ENCODE data around the gene TMEM92. TPM values are rescaled to one million over a fixed set of nuclear protein-coding genes. Genes with fewer than 3 reads are reported as not detected.

The TMEM92 gene
- total RNA-seq, 1 experiment from 2014 or later, result 6.6 TPM

DNA sequence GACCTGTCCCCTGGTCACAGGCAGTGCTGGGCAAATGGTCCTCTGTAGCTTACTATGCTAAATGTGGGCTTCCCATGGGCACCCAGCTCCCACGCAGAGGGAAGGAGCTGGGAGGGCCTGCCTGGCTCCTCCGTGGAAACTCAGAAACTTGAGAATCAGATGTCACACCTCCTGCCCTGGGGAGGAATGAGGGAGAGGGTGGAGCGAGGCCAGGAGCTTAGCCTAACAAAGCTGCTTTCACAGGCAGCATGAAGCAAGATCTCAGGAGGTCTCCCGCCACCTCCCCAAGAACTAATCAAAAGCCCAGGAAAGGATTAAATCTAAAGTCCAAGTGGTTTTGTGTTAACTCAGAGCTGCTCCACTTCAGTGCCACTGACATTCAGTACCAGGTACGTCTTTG, 38.0 kb downstream of the TMEM92 start:
- H3K9me3 ChIP-seq (ENCODE audit: control insufficient read depth in 1 of 2, insufficient read depth in 1 of 2, low read depth in 1 of 2, low read length in 2 of 2), result no peaks in the 10 kb centered on the region
- no peaks in the 10 kb centered on the region for H4K20me1 ChIP-seq (ENCODE audit: insufficient read depth)
- H3K36me3 ChIP-seq (ENCODE audit: control insufficient read depth in 1 of 2, insufficient read depth in 2 of 2, low read length in 2 of 2), result no peaks in the 10 kb centered on the region
- H3K9ac ChIP-seq (ENCODE audit: low read length), result no peak overlapping the region
- ChIA-PET CTCF (no interaction called here), RAD21 (ENCODE audit: low non-redundant PET in 1 of 2, low total read pairs in 2 of 2, uncharacterized antibody in 2 of 2, unreplicated experiment in 2 of 2) (no interaction called here), POLR2A (no interaction called here)
- no peaks in the 10 kb centered on the region; the same call in 1 of the 2 replicates for H3K27me3 ChIP-seq (ENCODE audit: insufficient read depth, low read length)
- intact Hi-C loops (cut with micrococcal nuclease), result no loop called here
- TF ChIP-seq SRF (IDR thresholded peaks at IDR 0.05; ENCODE audit: low read depth), result no peak
- no peak for TF ChIP-seq YY1 (IDR thresholded peaks at IDR 0.05; ENCODE audit: extremely low read depth, insufficient replicate concordance, low read depth, low read length)
- TF ChIP-seq SP1 (IDR thresholded peaks at IDR 0.05; ENCODE audit: low read depth), result no peak
- TF ChIP-seq EGR1 (IDR thresholded peaks at IDR 0.05; ENCODE audit: low read depth), result no peak
- TF ChIP-seq EZH2phosphoT487 (IDR thresholded peaks at IDR 0.05; ENCODE audit: borderline replicate concordance), result no peak
- TF ChIP-seq EZH2 (IDR thresholded peaks at IDR 0.05), result no peak
- no peak for TF ChIP-seq POLR2AphosphoS5 (IDR thresholded peaks at IDR 0.05; ENCODE audit: low read depth, low read length)
- no peak for TF ChIP-seq JUND (IDR thresholded peaks at IDR 0.05)
- TF ChIP-seq CEBPB (IDR thresholded peaks at IDR 0.05; ENCODE audit: low read depth), result no peak
- TF ChIP-seq FOSL1 (IDR thresholded peaks at IDR 0.05; ENCODE audit: low read depth), result no peak
- TF ChIP-seq, protein P1, sequence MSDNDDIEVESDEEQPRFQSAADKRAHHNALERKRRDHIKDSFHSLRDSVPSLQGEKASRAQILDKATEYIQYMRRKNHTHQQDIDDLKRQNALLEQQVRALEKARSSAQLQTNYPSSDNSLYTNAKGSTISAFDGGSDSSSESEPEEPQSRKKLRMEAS (IDR thresholded peaks at IDR 0.05), result no peak
- no peak for TF ChIP-seq RAD21 (IDR thresholded peaks at IDR 0.05; ENCODE audit: low read depth)
- no peak for TF ChIP-seq ZNF274 (IDR thresholded peaks at IDR 0.05; ENCODE audit: low read depth, low read length)
- no peak for TF ChIP-seq TCF7L2 (IDR thresholded peaks at IDR 0.05; ENCODE audit: borderline replicate concordance, extremely low read depth, insufficient read depth, insufficient read length)
- TF ChIP-seq, protein P2, sequence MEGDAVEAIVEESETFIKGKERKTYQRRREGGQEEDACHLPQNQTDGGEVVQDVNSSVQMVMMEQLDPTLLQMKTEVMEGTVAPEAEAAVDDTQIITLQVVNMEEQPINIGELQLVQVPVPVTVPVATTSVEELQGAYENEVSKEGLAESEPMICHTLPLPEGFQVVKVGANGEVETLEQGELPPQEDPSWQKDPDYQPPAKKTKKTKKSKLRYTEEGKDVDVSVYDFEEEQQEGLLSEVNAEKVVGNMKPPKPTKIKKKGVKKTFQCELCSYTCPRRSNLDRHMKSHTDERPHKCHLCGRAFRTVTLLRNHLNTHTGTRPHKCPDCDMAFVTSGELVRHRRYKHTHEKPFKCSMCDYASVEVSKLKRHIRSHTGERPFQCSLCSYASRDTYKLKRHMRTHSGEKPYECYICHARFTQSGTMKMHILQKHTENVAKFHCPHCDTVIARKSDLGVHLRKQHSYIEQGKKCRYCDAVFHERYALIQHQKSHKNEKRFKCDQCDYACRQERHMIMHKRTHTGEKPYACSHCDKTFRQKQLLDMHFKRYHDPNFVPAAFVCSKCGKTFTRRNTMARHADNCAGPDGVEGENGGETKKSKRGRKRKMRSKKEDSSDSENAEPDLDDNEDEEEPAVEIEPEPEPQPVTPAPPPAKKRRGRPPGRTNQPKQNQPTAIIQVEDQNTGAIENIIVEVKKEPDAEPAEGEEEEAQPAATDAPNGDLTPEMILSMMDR (IDR thresholded peaks at IDR 0.05 in 2 of 3, conservative IDR thresholded peaks at IDR 0.05 in 1 of 3; ENCODE audit: borderline replicate concordance in 1 of 3, insufficient read depth in 1 of 3, low read depth in 2 of 3, low read length in 2 of 3), result no peak
- TF ChIP-seq ZFX (IDR thresholded peaks at IDR 0.05), result no peak
- TF ChIP-seq, protein P3, sequence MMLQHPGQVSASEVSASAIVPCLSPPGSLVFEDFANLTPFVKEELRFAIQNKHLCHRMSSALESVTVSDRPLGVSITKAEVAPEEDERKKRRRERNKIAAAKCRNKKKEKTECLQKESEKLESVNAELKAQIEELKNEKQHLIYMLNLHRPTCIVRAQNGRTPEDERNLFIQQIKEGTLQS (IDR thresholded peaks at IDR 0.05), result no peak
- no peak for TF ChIP-seq CBX3 (IDR thresholded peaks at IDR 0.05; ENCODE audit: low read depth)
- TF ChIP-seq ELF1 (IDR thresholded peaks at IDR 0.05; ENCODE audit: borderline replicate concordance, low read depth), result no peak
- TF ChIP-seq, protein P4, sequence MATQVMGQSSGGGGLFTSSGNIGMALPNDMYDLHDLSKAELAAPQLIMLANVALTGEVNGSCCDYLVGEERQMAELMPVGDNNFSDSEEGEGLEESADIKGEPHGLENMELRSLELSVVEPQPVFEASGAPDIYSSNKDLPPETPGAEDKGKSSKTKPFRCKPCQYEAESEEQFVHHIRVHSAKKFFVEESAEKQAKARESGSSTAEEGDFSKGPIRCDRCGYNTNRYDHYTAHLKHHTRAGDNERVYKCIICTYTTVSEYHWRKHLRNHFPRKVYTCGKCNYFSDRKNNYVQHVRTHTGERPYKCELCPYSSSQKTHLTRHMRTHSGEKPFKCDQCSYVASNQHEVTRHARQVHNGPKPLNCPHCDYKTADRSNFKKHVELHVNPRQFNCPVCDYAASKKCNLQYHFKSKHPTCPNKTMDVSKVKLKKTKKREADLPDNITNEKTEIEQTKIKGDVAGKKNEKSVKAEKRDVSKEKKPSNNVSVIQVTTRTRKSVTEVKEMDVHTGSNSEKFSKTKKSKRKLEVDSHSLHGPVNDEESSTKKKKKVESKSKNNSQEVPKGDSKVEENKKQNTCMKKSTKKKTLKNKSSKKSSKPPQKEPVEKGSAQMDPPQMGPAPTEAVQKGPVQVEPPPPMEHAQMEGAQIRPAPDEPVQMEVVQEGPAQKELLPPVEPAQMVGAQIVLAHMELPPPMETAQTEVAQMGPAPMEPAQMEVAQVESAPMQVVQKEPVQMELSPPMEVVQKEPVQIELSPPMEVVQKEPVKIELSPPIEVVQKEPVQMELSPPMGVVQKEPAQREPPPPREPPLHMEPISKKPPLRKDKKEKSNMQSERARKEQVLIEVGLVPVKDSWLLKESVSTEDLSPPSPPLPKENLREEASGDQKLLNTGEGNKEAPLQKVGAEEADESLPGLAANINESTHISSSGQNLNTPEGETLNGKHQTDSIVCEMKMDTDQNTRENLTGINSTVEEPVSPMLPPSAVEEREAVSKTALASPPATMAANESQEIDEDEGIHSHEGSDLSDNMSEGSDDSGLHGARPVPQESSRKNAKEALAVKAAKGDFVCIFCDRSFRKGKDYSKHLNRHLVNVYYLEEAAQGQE (IDR thresholded peaks at IDR 0.05; ENCODE audit: low read depth), result no peak
- H3K4me2 ChIP-seq (ENCODE audit: low read length), result no peak overlapping the region
- H3K9me2 ChIP-seq (ENCODE audit: insufficient read depth), result no peaks in the 10 kb centered on the region
- no peaks in the 10 kb centered on the region for H3K79me2 ChIP-seq (ENCODE audit: insufficient read depth, low read length)
- DNase-seq (ENCODE audit: low read depth, low spot score), result no peak
- H2AFZ ChIP-seq (ENCODE audit: low read depth, low read length, poor library complexity, severe bottlenecking), result no peak overlapping the region
- H3K27ac ChIP-seq (ENCODE audit: low read depth, low read length), result no peak overlapping the region
- BruUV-seq (replicated peaks), result no TSS peak
- H3K4me3 ChIP-seq (replicated peaks in 1 of 2; ENCODE audit: low read depth in 1 of 2, low read length in 2 of 2), result no peak overlapping the region
- H3K4me1 ChIP-seq (ENCODE audit: control insufficient read depth in 1 of 2, insufficient read depth in 2 of 2, low read length in 2 of 2), result no peaks in the 10 kb centered on the region
- no peak for ATAC-seq
